GM18517 (cell line): Measurements from ENCODE around the gene TLCD3B.
A peak's percentile ranks its signal among the peaks of the same experiment; 100 is the strongest.

ENCODE experiments used
- ATAC-seq: cut with Tn5 transposase; IDR thresholded peaks from one replicate; pipeline ENCODE4 v1.9.1; 2021; ENCODE audit warnings: mild to moderate bottlenecking, moderate library complexity; ENCODE audit not compliant: unreplicated experiment

Gene TLCD3B

GRCh38 chr16:30006659-30007377 is 24.3 kb downstream of the TLCD3B start:
- no peak for ATAC-seq

GRCh38 chr16:30006095-30006473 is 25.0 kb downstream of the TLCD3B start:
- ATAC-seq = no peak

GRCh38 chr16:30005341-30006094 is 25.6 kb downstream of the TLCD3B start:
- no peak for ATAC-seq

- no peak for ATAC-seq
Observed at GRCh38 chr16:30004811-30005242, 26.2 kb downstream of the TLCD3B start.

- no peak for ATAC-seq
Observed at GRCh38 chr16:30004424-30004776, 26.7 kb downstream of the TLCD3B start.

GRCh38 chr16:30003670-30004423 is 27.2 kb downstream of the TLCD3B start:
- no peak for ATAC-seq

- ATAC-seq = no peak
Observed at GRCh38 chr16:30002614-30003346, 28.3 kb downstream of the TLCD3B start.

- no peak for ATAC-seq
Observed at GRCh38 chr16:30000735-30001631, 30.1 kb downstream of the TLCD3B start.

GRCh38 chr16:29999605-30000004 is 31.5 kb downstream of the TLCD3B start:
- ATAC-seq = no peak

- no peak for ATAC-seq
Observed at GRCh38 chr16:29996766-29997250, 34.3 kb downstream of the TLCD3B start.

GRCh38 chr16:29995911-29996765 is 34.9 kb downstream of the TLCD3B start, which contains the start of gene INO80E:
TSS of gene INO80E (plus strand) at chr16:29996241. CDS start at chr16:29996311, 70 bp downstream.
- peak; percentile 82 for ATAC-seq

GRCh38 chr16:29995324-29995910 is 35.7 kb downstream of the TLCD3B start, which contains the start of gene HIRIP3:
TSS of gene HIRIP3 (minus strand) at chr16:29995617. CDS start at chr16:29995605, 12 bp downstream.
- peak; percentile 40 for ATAC-seq

GRCh38 chr16:29994600-29995323 is 36.3 kb downstream of the TLCD3B start:
- peak; percentile 20 for ATAC-seq

GRCh38 chr16:29993903-29994599 is 37.0 kb downstream of the TLCD3B start:
- no peak for ATAC-seq

GRCh38 chr16:29993191-29993902 is 37.7 kb downstream of the TLCD3B start:
- ATAC-seq = no peak

- ATAC-seq = no peak
Observed at GRCh38 chr16:29992344-29992967, 38.6 kb downstream of the TLCD3B start.
